Measurements from ENCODE around the gene SLC39A5.

GRCh38 chr12:56221232-56221756 is 8.6 kb upstream of the SLC39A5 start:
- no peak for TF ChIP-seq POLR2A (IDR thresholded peaks at IDR 0.05)
- no peak for TF ChIP-seq CTCF (IDR thresholded peaks at IDR 0.05)

Data from uterus (tissue), 2 donors.